RCC 7860 (cell line): ENCODE measurements around the gene KCTD15.

Experiments
- DNase-seq: peaks from one replicate; pipeline ENCODE4 v3.0.0-alpha.2; 2015; ENCODE audit warnings: low spot score
- FAIRE-seq: peaks from 2 replicates; lab custom pipeline; 2012; peaks lifted over from hg19 to GRCh38; lab: Jason Lieb, UNC

The KCTD15 gene, protein sequence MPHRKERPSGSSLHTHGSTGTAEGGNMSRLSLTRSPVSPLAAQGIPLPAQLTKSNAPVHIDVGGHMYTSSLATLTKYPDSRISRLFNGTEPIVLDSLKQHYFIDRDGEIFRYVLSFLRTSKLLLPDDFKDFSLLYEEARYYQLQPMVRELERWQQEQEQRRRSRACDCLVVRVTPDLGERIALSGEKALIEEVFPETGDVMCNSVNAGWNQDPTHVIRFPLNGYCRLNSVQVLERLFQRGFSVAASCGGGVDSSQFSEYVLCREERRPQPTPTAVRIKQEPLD

DNA sequence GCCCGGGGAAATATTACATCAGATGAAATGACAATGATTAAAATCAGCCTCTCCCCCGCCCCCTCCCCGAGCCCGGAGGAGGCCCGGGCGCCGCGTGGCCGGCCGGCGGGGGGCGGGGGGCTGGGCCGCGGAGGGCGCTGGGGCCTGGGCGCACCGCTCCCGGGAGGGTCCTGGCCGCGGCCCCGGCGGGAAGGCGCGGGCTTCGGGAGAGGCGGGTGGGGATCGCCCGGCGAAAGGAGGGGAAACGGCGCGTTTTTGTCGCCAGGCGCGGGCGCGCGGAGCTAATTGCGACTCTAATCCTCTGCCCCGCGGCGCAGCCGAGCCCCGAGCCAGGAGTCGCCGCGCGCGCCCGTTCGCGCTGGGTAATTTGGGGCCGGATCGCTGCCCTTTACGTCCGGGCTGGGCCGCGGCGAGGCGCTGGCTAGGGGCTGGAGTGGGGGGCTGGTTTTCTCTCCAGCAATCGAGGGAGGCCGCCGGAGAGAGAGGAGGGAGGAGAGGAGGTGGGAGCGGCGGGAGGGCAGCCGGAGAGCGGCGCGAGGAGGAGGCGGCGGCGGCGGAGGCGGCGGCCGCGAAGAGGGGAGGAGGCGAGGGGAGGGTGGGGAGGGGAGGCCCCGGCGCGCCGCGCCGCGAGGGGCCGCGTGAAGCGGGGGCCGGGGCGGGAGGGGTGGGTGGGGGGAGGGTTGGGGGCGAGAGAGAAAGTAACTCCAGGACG lies at the start of gene KCTD15:
TSS of gene KCTD15 (plus strand) at position 707 of the 712 bp plus-strand sequence. CDS start 3,585 bp downstream, outside the sequence.
- no peak for FAIRE-seq

GRCh38 chr19:33747273-33747672 lies 49.4 kb upstream of the KCTD15 start:
- no peak for FAIRE-seq
- DNase-seq: no peak

More for the DNA sequence above, at the start of gene KCTD15:
- DNase-seq: no peak

DNA sequence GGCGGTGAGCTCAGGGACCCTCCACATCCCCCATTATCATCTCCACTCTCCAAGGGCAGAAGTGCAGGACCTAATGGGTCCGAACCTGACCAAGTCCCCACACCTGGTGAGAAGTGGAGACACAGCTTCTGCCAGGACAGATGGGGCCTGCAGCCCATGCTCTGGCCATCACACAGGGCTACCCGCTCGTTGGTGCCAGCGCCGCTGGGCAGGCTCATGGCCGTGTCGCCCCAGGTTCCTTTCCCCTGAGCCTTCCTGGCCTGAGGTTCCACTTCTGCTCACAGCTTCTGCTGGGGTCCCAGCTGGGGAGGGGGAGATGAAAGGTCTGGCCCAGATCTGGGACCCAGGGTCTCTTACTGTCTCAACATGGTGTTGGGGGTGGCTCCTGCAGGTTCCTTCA lies 48.4 kb upstream of the KCTD15 start:
- no peak for DNase-seq
- FAIRE-seq: no peak

DNA sequence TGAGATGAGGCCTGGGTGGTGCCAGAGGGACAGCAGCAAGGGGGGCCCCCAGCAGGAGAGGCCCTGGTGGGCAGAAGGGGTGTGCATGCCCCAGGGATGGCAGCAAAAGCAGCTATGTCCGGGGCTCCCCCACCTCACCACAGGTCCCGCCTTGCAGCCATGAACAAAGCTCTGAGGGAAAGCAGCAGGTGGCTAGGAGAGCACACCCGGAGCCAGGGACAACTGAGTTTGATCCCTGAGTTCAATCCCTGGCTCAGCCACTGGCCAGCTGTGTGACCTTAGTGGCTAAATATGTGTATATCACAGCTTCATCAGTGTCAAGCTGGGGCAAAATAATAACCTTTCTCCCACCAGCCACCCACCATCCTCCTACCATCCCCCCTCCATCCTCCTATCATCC lies 47.7 kb upstream of the KCTD15 start:
- FAIRE-seq: no peak
- DNase-seq: no peak

GRCh38 chr19:33749619-33750175 lies 47.0 kb upstream of the KCTD15 start:
- DNase-seq (no peak), FAIRE-seq (no peak)

DNA sequence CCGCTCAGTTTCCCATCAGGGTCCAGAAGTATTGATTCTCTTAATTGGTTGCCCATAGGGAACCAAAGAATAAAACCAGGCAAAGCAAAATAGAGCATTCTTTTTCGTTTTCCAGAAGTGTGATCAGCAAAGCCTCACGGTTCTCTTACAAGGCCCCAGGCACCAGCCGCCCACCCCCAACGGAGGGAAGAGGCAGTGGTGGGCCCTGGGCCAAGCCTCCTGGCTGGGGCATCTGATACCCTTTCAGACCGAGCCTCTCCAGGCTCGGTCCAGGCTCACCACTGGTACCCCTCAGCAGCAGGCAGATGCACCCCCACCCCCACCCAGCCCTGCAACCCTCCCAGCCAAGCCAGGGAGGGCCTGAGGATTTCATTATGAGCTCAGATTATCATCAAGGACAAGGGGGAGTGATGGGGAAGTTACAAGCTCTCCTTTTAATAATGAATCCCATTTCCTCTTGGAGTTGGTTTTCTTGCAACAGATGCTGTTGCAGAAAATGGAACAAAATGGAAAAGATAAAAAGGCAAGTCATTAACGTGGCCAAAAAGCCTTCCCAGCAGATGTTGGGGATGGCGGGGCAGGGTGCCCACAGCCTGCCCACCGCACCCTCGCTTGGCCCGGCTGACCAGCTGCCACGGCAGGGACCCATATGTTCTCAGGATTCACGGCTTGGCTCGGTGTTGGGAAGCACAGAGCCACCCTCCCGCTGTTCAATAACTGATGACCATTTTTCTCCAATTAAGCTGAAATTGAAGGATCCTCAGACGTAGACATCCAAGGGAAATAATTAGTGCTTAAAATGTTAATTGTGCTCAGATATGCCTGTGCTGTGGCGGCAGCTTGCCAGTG lies 45.9 kb upstream of the KCTD15 start:
- no peak for DNase-seq
- no peak for FAIRE-seq

GRCh38 chr19:33751436-33751770 lies 45.3 kb upstream of the KCTD15 start:
- DNase-seq: no peak
- no peak for FAIRE-seq

DNA sequence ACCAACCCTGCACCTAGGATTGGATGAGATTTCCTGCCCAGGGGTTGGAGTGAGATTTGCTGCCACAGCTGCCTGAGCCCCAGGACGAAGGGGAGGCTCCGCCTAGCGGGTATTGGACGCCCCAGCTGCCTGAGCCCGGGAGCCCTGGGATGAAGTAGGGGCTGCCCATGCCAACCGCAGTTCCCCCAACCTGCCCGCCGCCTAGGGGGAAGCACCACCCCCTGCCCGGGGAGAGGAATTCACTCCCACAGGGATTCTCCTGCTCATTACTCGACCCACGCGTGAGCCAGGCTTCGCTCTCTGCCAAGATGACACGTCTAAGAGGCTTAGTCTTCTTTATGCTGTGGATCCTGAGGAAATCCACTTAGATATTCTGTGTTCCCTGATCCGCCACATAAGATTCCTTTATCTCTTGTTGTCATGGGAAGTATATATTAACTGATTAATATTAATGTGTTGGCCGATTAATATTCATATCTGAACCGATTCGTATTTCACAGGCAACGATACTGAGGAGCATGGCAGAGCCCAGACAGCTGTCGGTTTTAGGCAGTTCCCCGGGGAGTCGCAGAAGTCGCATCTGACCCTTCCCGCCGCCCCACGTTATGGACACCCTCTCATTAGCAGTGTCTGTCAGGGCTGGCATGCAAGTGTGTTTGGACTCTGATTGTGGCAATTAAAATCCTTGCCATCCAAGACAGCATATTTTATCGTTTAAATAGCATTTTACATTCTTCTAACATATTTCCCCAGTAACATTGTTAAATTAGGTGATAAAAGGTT lies 44.5 kb upstream of the KCTD15 start:
- no peak for FAIRE-seq
- no peak for DNase-seq

GRCh38 chr19:33752945-33753344 lies 43.7 kb upstream of the KCTD15 start:
- FAIRE-seq (no peak), DNase-seq (no peak)

DNA sequence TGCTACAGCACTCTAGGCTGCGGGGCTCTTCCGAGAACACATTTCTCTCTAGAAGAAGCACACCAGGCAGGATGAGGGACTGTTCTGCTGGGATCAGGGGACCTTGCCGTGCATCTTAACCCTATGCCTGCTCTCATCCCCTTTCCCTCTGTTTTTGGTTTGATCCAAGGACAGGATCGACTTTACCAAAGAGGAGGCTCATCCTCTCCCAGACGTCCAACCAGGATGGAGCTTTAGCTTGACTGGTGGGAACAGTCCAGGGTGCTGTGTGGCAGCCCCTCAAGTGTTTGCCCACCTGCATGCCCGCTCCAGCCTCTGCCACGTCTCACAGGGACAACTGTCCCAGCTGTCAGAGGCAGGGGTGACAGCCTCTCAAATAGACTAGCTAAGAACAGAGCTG lies 42.3 kb upstream of the KCTD15 start:
- FAIRE-seq: no peak
- DNase-seq: no peak

DNA sequence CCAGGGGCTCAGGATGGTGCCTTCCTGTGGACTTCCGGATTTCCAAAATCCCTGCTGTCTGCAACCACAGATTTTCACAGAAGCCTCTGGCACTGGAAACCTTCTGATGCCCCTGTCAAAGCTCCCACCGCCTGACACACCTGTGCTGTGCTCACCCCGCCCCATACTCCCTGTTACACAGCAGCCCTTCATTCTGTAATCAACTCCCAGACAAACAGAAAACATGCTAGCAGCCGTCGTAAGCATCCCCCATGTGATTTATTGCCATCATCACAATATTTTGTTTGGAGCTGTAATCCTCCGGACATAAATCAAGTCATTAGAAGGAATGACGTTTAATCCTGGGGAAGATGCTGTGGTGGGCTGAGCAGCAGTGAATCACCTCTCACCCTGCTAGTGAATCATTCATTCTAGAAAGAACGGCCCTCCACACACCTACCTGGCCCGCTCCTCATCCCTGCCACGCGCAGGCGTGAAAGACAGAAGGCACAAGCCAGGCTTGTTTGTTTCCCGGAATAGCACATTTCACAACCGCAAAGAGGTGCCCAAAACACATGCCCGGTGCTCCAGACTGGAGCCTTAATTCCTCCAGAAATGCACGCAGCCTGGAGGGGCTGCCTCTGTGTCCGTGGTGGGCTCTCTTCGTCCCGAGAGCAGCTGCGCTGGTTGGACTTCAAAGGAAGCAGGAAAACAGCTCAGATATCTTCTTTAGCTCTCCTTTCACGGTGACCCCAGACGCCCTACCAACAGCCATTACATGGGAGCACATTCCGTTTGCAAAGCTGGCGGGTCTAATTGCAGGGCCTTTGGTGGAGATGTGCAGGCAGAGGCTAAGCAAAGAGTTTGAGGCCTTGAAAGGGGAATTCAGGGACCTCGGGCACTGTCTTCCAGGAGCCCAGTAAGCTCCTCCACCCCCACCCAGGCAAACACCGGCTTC lies 41.3 kb upstream of the KCTD15 start:
- DNase-seq (no peak), FAIRE-seq (no peak)

GRCh38 chr19:33756177-33756576 lies 40.5 kb upstream of the KCTD15 start:
- no peak for DNase-seq
- no peak for FAIRE-seq

DNA sequence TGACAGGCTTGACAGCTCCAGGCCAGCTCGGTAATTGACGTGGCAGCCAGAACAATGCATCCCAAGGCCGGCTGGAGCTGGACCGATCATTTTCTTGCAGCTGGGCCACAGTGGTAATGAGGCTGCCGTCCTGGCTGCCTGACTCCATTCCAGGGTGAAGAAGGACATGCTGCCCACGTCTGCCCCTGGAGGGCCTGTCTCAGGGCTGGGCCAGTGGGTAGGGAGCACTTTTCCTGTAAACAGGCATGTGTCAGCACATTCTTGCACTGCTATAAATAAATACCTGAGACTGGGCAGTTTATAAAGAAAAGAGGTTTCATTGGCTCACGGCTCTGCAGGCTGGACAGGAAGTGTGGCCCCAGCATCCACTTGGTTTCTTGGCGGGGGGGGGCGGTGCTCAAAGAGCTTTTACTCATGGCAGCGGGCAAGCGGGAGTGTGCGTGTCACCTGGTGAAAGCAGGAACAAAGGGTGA lies 38.1 kb upstream of the KCTD15 start:
- FAIRE-seq (no peak), DNase-seq (no peak)

GRCh38 chr19:33759356-33759755 lies 37.3 kb upstream of the KCTD15 start:
- no peak for FAIRE-seq
- DNase-seq: no peak

DNA sequence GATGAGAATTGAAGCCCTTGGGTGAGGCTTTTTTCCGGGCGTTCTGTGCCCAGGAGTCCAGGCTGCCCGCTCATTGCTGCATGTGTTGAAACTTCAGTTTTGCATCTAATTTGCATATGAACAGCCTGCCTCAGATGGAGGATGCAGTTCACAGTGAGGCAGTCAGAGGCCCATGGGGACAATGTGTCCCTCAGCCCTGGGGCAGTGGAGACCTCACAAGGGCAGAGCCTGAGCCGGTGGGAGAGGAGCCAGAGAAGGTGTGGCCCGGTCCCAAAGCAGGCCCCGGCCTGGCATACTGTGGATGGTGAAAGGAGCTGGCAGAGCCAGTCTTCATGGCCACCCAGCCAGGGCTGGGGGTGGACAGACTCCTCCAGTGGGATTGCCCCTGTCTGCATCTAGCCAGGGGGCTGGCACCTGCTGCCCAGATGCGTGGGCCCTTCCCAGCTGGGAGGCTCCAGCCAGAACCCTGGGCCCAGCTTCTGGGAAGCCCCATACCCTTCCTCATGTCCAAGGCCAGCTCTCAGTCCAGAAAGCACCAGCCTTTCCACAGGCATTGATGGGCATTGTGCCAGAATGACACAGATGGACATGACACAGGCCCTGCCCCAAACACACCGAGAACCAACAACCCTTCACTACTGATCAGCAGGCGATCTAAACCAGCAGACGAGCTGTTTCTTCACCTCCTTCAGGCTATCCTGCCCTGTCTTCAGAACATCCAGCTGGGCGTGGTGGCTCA lies 32.9 kb upstream of the KCTD15 start:
- DNase-seq: no peak
- no peak for FAIRE-seq

- DNase-seq (no peak), FAIRE-seq (no peak)
Measured at GRCh38 chr19:33766623-33767022, 30.0 kb upstream of the KCTD15 start.

GRCh38 chr19:33767898-33768413 lies 28.7 kb upstream of the KCTD15 start:
- DNase-seq: no peak

DNA sequence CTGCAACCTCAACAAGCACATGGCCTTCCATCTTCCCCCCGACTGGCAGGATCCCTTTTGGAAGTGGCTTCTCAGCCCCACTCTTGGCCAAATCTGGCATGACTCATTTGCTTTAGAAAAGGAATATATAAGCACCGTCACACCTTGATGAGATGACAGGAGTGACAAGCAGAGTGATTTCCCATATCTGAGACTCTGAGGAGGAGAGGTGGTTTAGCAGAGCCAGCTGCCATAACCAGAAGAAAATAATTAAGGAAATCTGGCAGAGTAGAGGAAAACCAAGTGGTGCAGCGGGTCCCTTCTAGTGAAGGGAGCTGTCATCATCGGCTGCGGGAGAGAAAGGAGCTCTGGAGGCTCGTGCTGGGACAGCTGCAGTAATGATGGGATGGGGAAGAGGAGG lies 27.5 kb upstream of the KCTD15 start:
- DNase-seq (no peak), FAIRE-seq (no peak)

More at GRCh38 chr19:33767898-33768413, 28.7 kb upstream of the KCTD15 start:
- FAIRE-seq: no peak
